GM23248 (cell line): ENCODE data around the gene PARP15.
"Not testable (repeated sequence)": the region's sequence is repeated elsewhere in the genome, so short reads cannot be mapped to it uniquely, and the experiment has no call there.

ENCODE experiments used
- EZH2 ChIP-seq: fragments of 200-600 bp; sonication (generic); IDR thresholded peaks from 2 replicates; pipeline ENCODE4 v1.6.1; 2018; ENCODE audit warnings: antibody characterized with exemption, mild to moderate bottlenecking; ENCODE audit not compliant: insufficient read depth, poor library complexity, severe bottlenecking
- EZH2phosphoT487 ChIP-seq: fragments of 200-600 bp; sonication (generic); IDR thresholded peaks from 2 replicates; pipeline ENCODE4 v1.6.1; 2018; ENCODE audit warnings: antibody characterized with exemption, moderate library complexity, mild to moderate bottlenecking, low read depth; ENCODE audit not compliant: insufficient read depth

GRCh38 chr3:122568131-122568530 lies 9.3 kb upstream of the PARP15 start:
- not testable (repeated sequence) for TF ChIP-seq EZH2, EZH2phosphoT487
